MM.1S (cell line): ENCODE results near the gene GNL2.
A peak's percentile ranks its signal among the peaks of the same experiment; 100 is the strongest.

Experiments
- DNase-seq: peaks from one replicate; pipeline ENCODE4 v3.0.0-alpha.2; 2015
- H2AFZ ChIP-seq: fragments of 300-600 bp; sonication (generic); 2 replicates; pipeline ENCODE4 v1.6.0; 2016; ENCODE audit warnings: antibody characterized with exemption, low read length
- H3F3A ChIP-seq: fragments of 300-600 bp; sonication (generic); 2 replicates; pipeline ENCODE4 v1.6.1; 2016; ENCODE audit warnings: mild to moderate bottlenecking, antibody characterized with exemption, low read length, moderate library complexity, mixed read lengths; ENCODE audit not compliant: insufficient read depth
- H3K27ac ChIP-seq: fragments of 300-600 bp; sonication (generic); 2 replicates; pipeline ENCODE4 v1.5.1; 2016; ENCODE audit warnings: mild to moderate bottlenecking, low read length
- H3K27me3 ChIP-seq: fragments of 300-600 bp; sonication (generic); replicated peaks from 2 replicates; pipeline ENCODE4 v1.6.0; 2016; ENCODE audit warnings: low read length; ENCODE audit not compliant: insufficient read depth
- H3K36me3 ChIP-seq: fragments of 300-600 bp; sonication (generic); replicated peaks from 2 replicates; pipeline ENCODE4 v1.6.1; 2016; ENCODE audit warnings: mild to moderate bottlenecking, low read length, mixed read lengths; ENCODE audit not compliant: insufficient read depth
- H3K4me1 ChIP-seq: fragments of 300-600 bp; sonication (generic); 2 replicates; pipeline ENCODE4 v1.6.1; 2016; ENCODE audit warnings: low read length, mixed read lengths
- H3K4me2 ChIP-seq: fragments of 300-600 bp; sonication (generic); 2 replicates; pipeline ENCODE4 v1.6.0; 2016; ENCODE audit warnings: low read depth, low read length
- H3K4me3 ChIP-seq: fragments of 300-600 bp; sonication (generic); 2 replicates; pipeline ENCODE4 v1.5.1; 2016; ENCODE audit warnings: low read length, mixed read lengths
- H3K79me2 ChIP-seq: fragments of 300-600 bp; sonication (generic); 2 replicates; pipeline ENCODE4 v1.6.1; 2016; ENCODE audit warnings: mixed run types, low read length, mixed read lengths
- H3K9ac ChIP-seq: fragments of 300-600 bp; sonication (generic); 2 replicates; pipeline ENCODE4 v1.6.1; 2016; ENCODE audit warnings: low read length, mixed read lengths
- H3K9me2 ChIP-seq: fragments of 300-600 bp; sonication (generic); replicated peaks from 2 replicates; pipeline ENCODE4 v1.6.1; 2016; ENCODE audit warnings: mild to moderate bottlenecking, low read length, mixed read lengths; ENCODE audit not compliant: insufficient read depth
- H3K9me3 ChIP-seq: fragments of 300-600 bp; sonication (generic); replicated peaks from 2 replicates; pipeline ENCODE4 v1.6.1; 2016; ENCODE audit warnings: mild to moderate bottlenecking, low read length, mixed read lengths; ENCODE audit not compliant: insufficient read depth
- H4K20me1 ChIP-seq: fragments of 300-600 bp; sonication (generic); 2 replicates; pipeline ENCODE4 v1.6.1; 2016; ENCODE audit warnings: mild to moderate bottlenecking, low read length, moderate library complexity, mixed read lengths; ENCODE audit not compliant: insufficient read depth
- CTCF ChIP-seq: fragments of 300-600 bp; sonication (generic); IDR thresholded peaks from 2 replicates; pipeline ENCODE4 v1.5.1; 2016; ENCODE audit warnings: antibody characterized with exemption, low read length, mixed read lengths
- EZH2 ChIP-seq: fragments of 300-600 bp; sonication (generic); optimal IDR thresholded peaks from 2 replicates; pipeline ENCODE3; 2017; ENCODE audit warnings: low read depth, mild to moderate bottlenecking, antibody characterized with exemption, low read length, mixed read lengths
- EZH2phosphoT487 ChIP-seq: fragments of 300-600 bp; sonication (generic); IDR thresholded peaks from 2 replicates; pipeline ENCODE4 v1.6.1; 2018; ENCODE audit warnings: antibody characterized with exemption, low read length

The GNL2 gene

GRCh38 chr1:37553598-37553926 lies 42.2 kb downstream of the GNL2 start:
- H3F3A ChIP-seq: peaks cover 3% of the 10 kb centered on the region; the same call in 1 of the 2 replicates
- H3K4me1 ChIP-seq: peaks cover 18% of the 10 kb centered on the region
- H3K27me3 ChIP-seq: no peaks in the 10 kb centered on the region
- peak overlapping the region; percentile 57 for H2AFZ ChIP-seq
- H3K9ac ChIP-seq: peak overlapping the region; percentile 91
- H3K79me2 ChIP-seq: peaks cover 54% of the 10 kb centered on the region
- no peaks in the 10 kb centered on the region; the same call in 1 of the 2 replicates for H3K36me3 ChIP-seq
- H3K4me3 ChIP-seq: peak overlapping the region; percentile 91
- TF ChIP-seq EZH2phosphoT487 (no peak), CTCF (no peak), EZH2 (no peak)
- H3K9me2 ChIP-seq: no peaks in the 10 kb centered on the region
- H3K9me3 ChIP-seq: no peaks in the 10 kb centered on the region
- DNase-seq: no peak
- no peaks in the 10 kb centered on the region for H4K20me1 ChIP-seq
- peak overlapping the region; percentile 58; the same call in 1 of the 2 replicates for H3K27ac ChIP-seq
- peak overlapping the region; percentile 71 for H3K4me2 ChIP-seq

GRCh38 chr1:37549341-37549740 lies 46.4 kb downstream of the GNL2 start:
- H3K79me2 ChIP-seq: peaks cover 67% of the 10 kb centered on the region
- H3K4me1 ChIP-seq: peaks cover 12% of the 10 kb centered on the region
- H3K4me2 ChIP-seq: peak overlapping the region; percentile 13; the same call in 1 of the 2 replicates
- no peaks in the 10 kb centered on the region for H3K9me2 ChIP-seq
- H3F3A ChIP-seq: no peaks in the 10 kb centered on the region; the same call in 1 of the 2 replicates
- H3K27me3 ChIP-seq: no peaks in the 10 kb centered on the region
- no peak for DNase-seq
- no peaks in the 10 kb centered on the region for H4K20me1 ChIP-seq
- TF ChIP-seq EZH2: no peak
- TF ChIP-seq EZH2phosphoT487: no peak
- TF ChIP-seq CTCF: no peak
- H3K9ac ChIP-seq: no peak overlapping the region
- no peak overlapping the region for H3K4me3 ChIP-seq
- no peak overlapping the region for H3K27ac ChIP-seq
- H2AFZ ChIP-seq: no peak overlapping the region
- H3K9me3 ChIP-seq: no peaks in the 10 kb centered on the region
- peaks cover 12% of the 10 kb centered on the region for H3K36me3 ChIP-seq

GRCh38 chr1:37545019-37545418 lies 50.7 kb downstream of the GNL2 start:
- H3K79me2 ChIP-seq: peaks cover 38% of the 10 kb centered on the region
- no peak overlapping the region for H2AFZ ChIP-seq
- H4K20me1 ChIP-seq: no peaks in the 10 kb centered on the region
- H3K4me3 ChIP-seq: no peak overlapping the region
- peaks cover 1% of the 10 kb centered on the region for H3K4me1 ChIP-seq
- H3K9me3 ChIP-seq: no peaks in the 10 kb centered on the region
- no peak overlapping the region for H3K9ac ChIP-seq
- TF ChIP-seq EZH2phosphoT487 (no peak), CTCF (no peak), EZH2 (no peak)
- no peak for DNase-seq
- H3K4me2 ChIP-seq: no peak overlapping the region
- H3K9me2 ChIP-seq: no peaks in the 10 kb centered on the region
- H3K27ac ChIP-seq: no peak overlapping the region
- H3F3A ChIP-seq: no peaks in the 10 kb centered on the region; the same call in 1 of the 2 replicates
- H3K36me3 ChIP-seq: peaks cover 23% of the 10 kb centered on the region
- H3K27me3 ChIP-seq: no peaks in the 10 kb centered on the region
